CD4-positive, alpha-beta T cell treated with Interleukin-6 for 4 hours (primary cell): ENCODE results near the gene FEN1.

Experiments used
- DNase-seq: peaks from one replicate; pipeline ENCODE4 v3.0.0-alpha.2; 2020; ENCODE audit warnings: mixed read lengths

Gene FEN1

GRCh38 chr11:61776561-61777075, 16.1 kb upstream of the FEN1 start:
- DNase-seq: peak; percentile 65

GRCh38 chr11:61777234-61778090, 15.2 kb upstream of the FEN1 start:
- DNase-seq: peak; percentile 84

GRCh38 chr11:61778357-61778886, 14.3 kb upstream of the FEN1 start:
- DNase-seq: no peak

GRCh38 chr11:61778920-61779650, 13.6 kb upstream of the FEN1 start:
- DNase-seq: no peak

GRCh38 chr11:61779666-61780525, 12.8 kb upstream of the FEN1 start:
- DNase-seq: no peak

- DNase-seq: no peak
These were observed 12.0 kb upstream of the FEN1 start for GRCh38 chr11:61780581-61781162.

- DNase-seq: no peak
These were observed 11.1 kb upstream of the FEN1 start for GRCh38 chr11:61781585-61781984.

GRCh38 chr11:61782299-61782698, 10.4 kb upstream of the FEN1 start:
- no peak for DNase-seq

- no peak for DNase-seq
These were observed 9.9 kb upstream of the FEN1 start for GRCh38 chr11:61782841-61783240.

GRCh38 chr11:61783717-61784505, 8.8 kb upstream of the FEN1 start:
- DNase-seq: no peak

GRCh38 chr11:61784506-61784805, 8.3 kb upstream of the FEN1 start:
- no peak for DNase-seq

- DNase-seq: no peak
These were observed 6.8 kb upstream of the FEN1 start for GRCh38 chr11:61785837-61786402.

GRCh38 chr11:61787928-61788491, 4.7 kb upstream of the FEN1 start:
- peak; percentile 23 for DNase-seq

GRCh38 chr11:61791737-61792309, 888 bp upstream of the FEN1 start:
- DNase-seq: peak; percentile 25

- no peak for DNase-seq
These were observed 545 bp downstream of the FEN1 start for GRCh38 chr11:61793083-61793828.

GRCh38 chr11:61793829-61794204, 1.1 kb downstream of the FEN1 start:
- DNase-seq: no peak

- DNase-seq: no peak
These were observed 1.9 kb downstream of the FEN1 start for GRCh38 chr11:61794579-61794978.

- DNase-seq: no peak
These were observed 2.7 kb downstream of the FEN1 start for GRCh38 chr11:61795459-61795858.

GRCh38 chr11:61795876-61796526, 3.3 kb downstream of the FEN1 start:
- no peak for DNase-seq
